HCT116 (cell line): ENCODE results near the gene RAB6C. TPM values are rescaled to one million over a fixed set of nuclear protein-coding genes. Genes with fewer than 3 reads are reported as not detected.
"Not testable (repeated sequence)": the region's sequence is repeated elsewhere in the genome, so short reads cannot be mapped to it uniquely, and the experiment has no call there.

Experiments
- ATAC-seq: fragments of 200-7000 bp; cut with Tn5 transposase; 2 replicates; pipeline ENCODE4 v1.9.1; 2020; ENCODE audit warnings: mild to moderate bottlenecking, moderate library complexity
- BruUV-seq: library from RNA; stranded (reverse); fragments of 400-500 nt; replicated peaks from 2 replicates; lab custom pipeline; 2021; lab: Mats Ljungman, UMichigan
- CTCF ChIA-PET: fragments of 300-600 bp; sonication (Branson Sonifier 250); formaldehyde crosslinking; loops from one replicate; lab custom pipeline; 2021; ENCODE audit warnings: antibody characterized with exemption; lab: Charles Lee
- POLR2A ChIA-PET: fragments of 300-600, 350-600 bp; sonication (Branson Sonifier 250); formaldehyde crosslinking; loops from one replicate; lab custom pipeline; 2021; ENCODE audit warnings: antibody characterized with exemption; lab: Charles Lee
- RAD21 ChIA-PET, 2 experiments: fragments of 300-600 bp; sonication (Branson Sonifier 250); formaldehyde crosslinking; loops; one replicate each; lab custom pipeline; 2023; ENCODE audit warnings: low total read pairs in 2 of 2; ENCODE audit not compliant: uncharacterized antibody in 2 of 2, unreplicated experiment in 2 of 2, low non-redundant PET in 1 of 2; lab: Charles Lee
- DNase-seq: peaks from one replicate; pipeline ENCODE4 v3.0.0-alpha.2; 2010; ENCODE audit warnings: low read depth, low spot score
- H2AFZ ChIP-seq: fragments of 200-600 bp; shearing (Covaris generic), sonication (generic); 2 replicates; pipeline ENCODE4 v1.6.1; 2017; ENCODE audit warnings: low read depth, mixed run types, mixed read lengths, antibody characterized with exemption, low read length; ENCODE audit not compliant: poor library complexity, severe bottlenecking
- H3K27ac ChIP-seq: 2 replicates; pipeline ENCODE4 v1.5.1; 2012; ENCODE audit warnings: low read depth, low read length
- H3K27me3 ChIP-seq: fragments of 200-600 bp; sonication (generic); 2 replicates; pipeline ENCODE4 v1.6.1; 2016; ENCODE audit warnings: mixed run types, low read length, mixed read lengths; ENCODE audit not compliant: insufficient read depth
- H3K36me3 ChIP-seq, 2 experiments: fragments of 200-500 bp in 1 of 2; fragments of 200-600 bp in 1 of 2; sonication (Bioruptor generic) in 1 of 2; sonication (generic) in 1 of 2; 2 replicates each; pipeline versions ENCODE4 v1.5.1 to v1.6.1; 2014 to 2016; ENCODE audit warnings: low read length in 2 of 2, inconsistent platforms in 1 of 2, mixed read lengths in 1 of 2, mixed run types in 1 of 2; ENCODE audit not compliant: insufficient read depth in 2 of 2, control insufficient read depth in 1 of 2
- H3K4me1 ChIP-seq, 2 experiments: fragments of 200-600 bp in 1 of 2; sonication (generic) in 1 of 2; 2 replicates each; pipeline versions ENCODE4 v1.5.1 to v1.6.1; 2012 to 2017; ENCODE audit warnings: low read length in 2 of 2, inconsistent platforms in 1 of 2, mild to moderate bottlenecking in 1 of 2, mixed read lengths in 1 of 2, mixed run types in 1 of 2, moderate library complexity in 1 of 2; ENCODE audit not compliant: insufficient read depth in 2 of 2, control insufficient read depth in 1 of 2
- H3K4me2 ChIP-seq: fragments of 200-600 bp; sonication (generic); 2 replicates; pipeline ENCODE4 v1.6.1; 2017; ENCODE audit warnings: mixed run types, low read length, mixed read lengths
- H3K4me3 ChIP-seq, 2 experiments: fragments of 200-600 bp in 1 of 2; sonication (generic) in 1 of 2; replicated peaks in 1 of 2; 2 replicates each; pipeline ENCODE4 v1.5.1; 2011 to 2016; ENCODE audit warnings: low read length in 2 of 2, control low read depth in 1 of 2, low read depth in 1 of 2, mild to moderate bottlenecking in 1 of 2, mixed read lengths in 1 of 2, mixed run types in 1 of 2
- H3K79me2 ChIP-seq: fragments of 200-600 bp; sonication (generic); 2 replicates; pipeline ENCODE4 v1.6.1; 2017; ENCODE audit warnings: mild to moderate bottlenecking, mixed run types, low read length, moderate library complexity, mixed read lengths; ENCODE audit not compliant: insufficient read depth
- H3K9ac ChIP-seq: fragments of 200-600 bp; sonication (generic); 2 replicates; pipeline ENCODE4 v1.6.1; 2016; ENCODE audit warnings: low read length, mixed read lengths
- H3K9me2 ChIP-seq: fragments of 200-600 bp; sonication (generic), shearing (Covaris generic); 2 replicates; pipeline ENCODE4 v1.6.1; 2017; ENCODE audit warnings: mixed run types, mild to moderate bottlenecking, moderate library complexity; ENCODE audit not compliant: insufficient read depth
- H3K9me3 ChIP-seq, 2 experiments: fragments of 200-500 bp in 1 of 2; fragments of 200-600 bp in 1 of 2; sonication (Bioruptor generic) in 1 of 2; sonication (generic) in 1 of 2; 2 replicates each; pipeline ENCODE4 v1.6.1; 2014 to 2017; ENCODE audit warnings: low read length in 2 of 2, mixed read lengths in 2 of 2, inconsistent platforms in 1 of 2, low read depth in 1 of 2, mild to moderate bottlenecking in 1 of 2, mixed run types in 1 of 2, moderate library complexity in 1 of 2; ENCODE audit not compliant: control insufficient read depth in 1 of 2, insufficient read depth in 1 of 2
- H4K20me1 ChIP-seq: fragments of 200-600 bp; sonication (generic), shearing (Covaris generic); 2 replicates; pipeline ENCODE4 v1.6.1; 2017; ENCODE audit warnings: mixed run types, mild to moderate bottlenecking, moderate library complexity; ENCODE audit not compliant: insufficient read depth
- CEBPB ChIP-seq: IDR thresholded peaks from 2 replicates; pipeline ENCODE4 v1.6.1; 2012; ENCODE audit warnings: low read depth
- CTCF ChIP-seq, 3 experiments: fragments of 200-600 bp in 1 of 3; sonication (generic) in 1 of 3; IDR thresholded peaks in 2 of 3; conservative IDR thresholded peaks in 1 of 3; 2 replicates each; pipeline ENCODE4 v1.5.1; 2012 to 2017; ENCODE audit warnings: low read depth in 2 of 3, low read length in 2 of 3, antibody characterized with exemption in 1 of 3, borderline replicate concordance in 1 of 3, control low read depth in 1 of 3, mild to moderate bottlenecking in 1 of 3, mixed read lengths in 1 of 3, mixed run types in 1 of 3, moderate library complexity in 1 of 3; ENCODE audit not compliant: insufficient read depth in 1 of 3
- EZH2 ChIP-seq: fragments of 200-600 bp; sonication (generic); IDR thresholded peaks from 2 replicates; pipeline ENCODE4 v1.6.1; 2017; ENCODE audit warnings: antibody characterized with exemption, mixed run types
- EZH2phosphoT487 ChIP-seq: fragments of 200-600 bp; IDR thresholded peaks from 2 replicates; pipeline ENCODE4 v1.6.1; 2018; ENCODE audit warnings: antibody characterized with exemption, borderline replicate concordance
- FOSL1 ChIP-seq: IDR thresholded peaks from 2 replicates; pipeline ENCODE4 v1.6.1; 2012; ENCODE audit warnings: low read depth
- JUND ChIP-seq: IDR thresholded peaks from 2 replicates; pipeline ENCODE4 v1.6.1; 2012
- POLR2A ChIP-seq: IDR thresholded peaks from 2 replicates; pipeline ENCODE4 v1.7.0; 2011; ENCODE audit warnings: borderline replicate concordance; ENCODE audit not compliant: insufficient read depth, insufficient read length; ENCODE audit errors: extremely low read depth
- POLR2AphosphoS5 ChIP-seq: IDR thresholded peaks from 2 replicates; pipeline ENCODE4 v1.6.1; 2011; ENCODE audit warnings: mild to moderate bottlenecking, low read depth, low read length, moderate library complexity
- RAD21 ChIP-seq: IDR thresholded peaks from 2 replicates; pipeline ENCODE4 v1.6.1; 2012; ENCODE audit warnings: low read depth, mild to moderate bottlenecking
- SRF ChIP-seq: IDR thresholded peaks from 2 replicates; pipeline ENCODE4 v1.6.1; 2012; ENCODE audit warnings: low read depth
- TCF7L2 ChIP-seq: IDR thresholded peaks from 2 replicates; pipeline ENCODE4 v1.7.0; 2011; ENCODE audit warnings: borderline replicate concordance, inconsistent platforms; ENCODE audit not compliant: insufficient read depth, insufficient read length; ENCODE audit errors: extremely low read depth
- YY1 ChIP-seq: IDR thresholded peaks from 2 replicates; pipeline ENCODE4 v1.6.1; 2011; ENCODE audit warnings: low read length, low read depth, moderate library complexity, mild to moderate bottlenecking; ENCODE audit not compliant: insufficient replicate concordance; ENCODE audit errors: extremely low read depth
- ZNF274 ChIP-seq: fragments of 200-500 bp; sonication (Bioruptor generic); IDR thresholded peaks from 2 replicates; pipeline ENCODE4 v1.6.1; 2014; ENCODE audit warnings: mild to moderate bottlenecking, low read depth, low read length, inconsistent platforms
- intact Hi-C: fragments of 100-400 bp; cut with micrococcal nuclease; formaldehyde crosslinking; loops from 2 replicates; pipeline ENCODE4 v1.10.0; 2022
- total RNA-seq: library from RNA; stranded (reverse); gene quantifications from one replicate; pipeline ENCODE4 v1.2.1, GENCODE V29; 2021; ENCODE audit not compliant: unreplicated experiment

Gene RAB6C
- total RNA-seq, 1 experiment from 2014 or later: not detected

- Histone ChIP-seq H4K20me1 (no peaks in the 10 kb centered on the region), H3K36me3 (no peaks in the 10 kb centered on the region), H3K4me1 (no peaks in the 10 kb centered on the region), H3K9me2 (no peaks in the 10 kb centered on the region), H3K27ac (no peak overlapping the region), H3K27me3 (peaks cover 12% of the 10 kb centered on the region), H3K9ac (no peak overlapping the region), H2AFZ (no peak overlapping the region), H3K9me3 (no peaks in the 10 kb centered on the region), H3K4me3 (no peak overlapping the region), H3K4me2 (no peak overlapping the region), H3K79me2 (no peaks in the 10 kb centered on the region)
- ChIA-PET RAD21 (no interaction called here), POLR2A (no interaction called here), CTCF (no interaction called here)
- intact Hi-C loops: no loop called here
- no peak for DNase-seq
- ATAC-seq: no peak
- BruUV-seq: no TSS peak
- TF ChIP-seq POLR2AphosphoS5: no peak
- no peak for TF ChIP-seq JUND
- TF ChIP-seq CEBPB: no peak
- TF ChIP-seq ZNF274: no peak
- no peak for TF ChIP-seq FOSL1
- no peak for TF ChIP-seq SRF
- TF ChIP-seq EZH2phosphoT487: no peak
- TF ChIP-seq EZH2: no peak
- no peak for TF ChIP-seq POLR2A
- no peak for TF ChIP-seq CTCF (IDR thresholded peaks at IDR 0.05 in 2 of 3, conservative IDR thresholded peaks at IDR 0.05 in 1 of 3; ENCODE audit: borderline replicate concordance in 1 of 3, insufficient read depth in 1 of 3, low read depth in 2 of 3, low read length in 2 of 3)
- no peak for TF ChIP-seq TCF7L2
- TF ChIP-seq RAD21: no peak
- TF ChIP-seq YY1: no peak
Measured at GRCh38 chr2:129984426-129984825, 5.0 kb downstream of the RAB6C start.

- POLR2A ChIA-PET, H3K27ac ChIP-seq, H3K9me3 ChIP-seq, H4K20me1 ChIP-seq, H3K79me2 ChIP-seq, H3K27me3 ChIP-seq, BruUV-seq, H3K4me2 ChIP-seq, H3K9ac ChIP-seq, H3K9me2 ChIP-seq, intact Hi-C loops, RAD21 ChIA-PET, DNase-seq, ATAC-seq, CTCF ChIA-PET, H2AFZ ChIP-seq, H3K4me1 ChIP-seq, H3K4me3 ChIP-seq, H3K36me3 ChIP-seq: not testable (repeated sequence)
Measured at GRCh38 chr2:129992415-129993006, 13.0 kb downstream of the RAB6C start.

DNA sequence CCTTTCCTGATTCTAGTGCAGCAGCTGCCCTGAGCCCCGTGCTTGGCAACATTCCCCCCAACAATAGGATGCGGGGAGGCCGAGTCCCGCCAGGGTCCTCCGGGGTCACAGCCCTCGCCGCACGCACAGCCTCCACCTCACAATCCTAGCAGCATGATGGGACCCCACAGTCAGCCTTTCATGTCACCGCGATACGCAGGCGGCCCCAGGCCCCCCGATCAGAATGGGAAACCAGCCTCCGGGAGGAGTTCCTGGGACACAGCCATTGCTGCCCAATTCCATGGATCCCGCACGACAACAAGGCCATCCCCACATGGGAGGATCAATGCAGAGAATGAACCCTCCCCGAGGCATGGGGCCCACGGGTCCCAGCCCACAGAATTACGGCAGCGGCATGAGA is 13.7 kb downstream of the RAB6C start:
- H3K9me3 ChIP-seq, ATAC-seq, H4K20me1 ChIP-seq, H3K79me2 ChIP-seq, POLR2A ChIA-PET, H3K4me3 ChIP-seq, H3K4me2 ChIP-seq, RAD21 ChIA-PET, CTCF ChIA-PET, H3K9ac ChIP-seq, H3K36me3 ChIP-seq, H3K9me2 ChIP-seq, H2AFZ ChIP-seq, BruUV-seq, H3K4me1 ChIP-seq, DNase-seq, intact Hi-C loops, H3K27ac ChIP-seq: not testable (repeated sequence)
- H3K27me3 ChIP-seq: peaks cover 10% of the 10 kb centered on the region
